HG02884 (cell line): ENCODE data around the gene FAM120A.
"Not testable (repeated sequence)": the region's sequence is repeated elsewhere in the genome, so short reads cannot be mapped to it uniquely, and the experiment has no call there.

Experiments used
- ATAC-seq: cut with Tn5 transposase; IDR thresholded peaks from one replicate; pipeline ENCODE4 v1.9.1; 2021; ENCODE audit warnings: mild to moderate bottlenecking, moderate library complexity; ENCODE audit not compliant: unreplicated experiment

Gene FAM120A

GRCh38 chr9:93508207-93508606, 56.7 kb downstream of the FAM120A start:
- no peak for ATAC-seq

- ATAC-seq = no peak
These were observed 57.6 kb downstream of the FAM120A start for GRCh38 chr9:93509084-93509483.

GRCh38 chr9:93510041-93510440, 58.6 kb downstream of the FAM120A start:
- no peak for ATAC-seq

- ATAC-seq = not testable (repeated sequence)
These were observed 59.7 kb downstream of the FAM120A start for GRCh38 chr9:93511228-93511627.

- ATAC-seq = not testable (repeated sequence)
These were observed 60.8 kb downstream of the FAM120A start for GRCh38 chr9:93512170-93512812.

GRCh38 chr9:93513606-93514005, 62.1 kb downstream of the FAM120A start:
- ATAC-seq = no peak

GRCh38 chr9:93517331-93517730, 65.8 kb downstream of the FAM120A start:
- ATAC-seq = no peak

- no peak for ATAC-seq
These were observed 69.0 kb downstream of the FAM120A start for GRCh38 chr9:93520523-93520922.

- ATAC-seq = no peak
These were observed 71.3 kb downstream of the FAM120A start for GRCh38 chr9:93522736-93523135.

GRCh38 chr9:93523518-93524144, 72.1 kb downstream of the FAM120A start:
- ATAC-seq = no peak

- no peak for ATAC-seq
These were observed 74.0 kb downstream of the FAM120A start for GRCh38 chr9:93525476-93525875.

GRCh38 chr9:93531374-93531773, 79.9 kb downstream of the FAM120A start:
- no peak for ATAC-seq

- no peak for ATAC-seq
These were observed 80.7 kb downstream of the FAM120A start for GRCh38 chr9:93532141-93532540.

- ATAC-seq = no peak
These were observed 82.4 kb downstream of the FAM120A start for GRCh38 chr9:93533863-93534262.

- no peak for ATAC-seq
These were observed 84.7 kb downstream of the FAM120A start for GRCh38 chr9:93536167-93536566.

GRCh38 chr9:93536874-93537273, 85.4 kb downstream of the FAM120A start:
- ATAC-seq = no peak

- ATAC-seq = no peak
These were observed 88.8 kb downstream of the FAM120A start for GRCh38 chr9:93540305-93540704.

GRCh38 chr9:93541005-93541404, 89.5 kb downstream of the FAM120A start:
- ATAC-seq = no peak

GRCh38 chr9:93541581-93542349, 90.3 kb downstream of the FAM120A start:
- no peak for ATAC-seq

- no peak for ATAC-seq
These were observed 91.6 kb downstream of the FAM120A start for GRCh38 chr9:93543117-93543516.

GRCh38 chr9:93546356-93546755, 94.9 kb downstream of the FAM120A start:
- no peak for ATAC-seq

GRCh38 chr9:93549611-93550010, 98.1 kb downstream of the FAM120A start:
- no peak for ATAC-seq
